Activated naive CD8-positive, alpha-beta T cell (primary cell): ENCODE measurements around the gene PTPN2.
"Not testable (repeated sequence)": the region's sequence is repeated elsewhere in the genome, so short reads cannot be mapped to it uniquely, and the experiment has no call there.

Experiments
- H3K27ac Mint-ChIP-seq: one replicate; pipeline ENCODE4 v1.8.0; 2021; ENCODE audit warnings: mixed read lengths
- H3K27me3 Mint-ChIP-seq: one replicate; pipeline ENCODE4 v1.8.0; 2021; ENCODE audit warnings: mixed read lengths
- H3K36me3 Mint-ChIP-seq: one replicate; pipeline ENCODE4 v1.8.0; 2021; ENCODE audit warnings: mixed read lengths
- H3K4me1 Mint-ChIP-seq: one replicate; pipeline ENCODE4 v1.8.0; 2021; ENCODE audit warnings: low read depth, mixed read lengths
- H3K4me3 Mint-ChIP-seq: one replicate; pipeline ENCODE4 v1.8.0; 2021; ENCODE audit warnings: mild to moderate bottlenecking, mixed read lengths
- H3K9me3 Mint-ChIP-seq: one replicate; pipeline ENCODE4 v1.8.0; 2021; ENCODE audit warnings: low read depth, mixed read lengths

PTPN2 gene

GRCh38 chr18:12880541-12880910 lies 3.5 kb downstream of the PTPN2 start:
- H3K9me3 Mint-ChIP-seq, result no peaks in the 10 kb centered on the region
- peaks cover 7% of the 10 kb centered on the region for H3K36me3 Mint-ChIP-seq
- H3K4me1 Mint-ChIP-seq, result peaks cover 66% of the 10 kb centered on the region
- no peaks in the 10 kb centered on the region for H3K27me3 Mint-ChIP-seq
- peak overlapping the region; percentile 93 for H3K4me3 Mint-ChIP-seq
- H3K27ac Mint-ChIP-seq, result peak overlapping the region; percentile 3

- Mint-ChIP-seq H3K27ac (peak overlapping the region; percentile 3), H3K4me3 (peak overlapping the region; percentile 93)
Observed at GRCh38 chr18:12879840-12880540, 4.0 kb downstream of the PTPN2 start.

GRCh38 chr18:12874992-12875391 lies 9.0 kb downstream of the PTPN2 start:
- H3K9me3 Mint-ChIP-seq, H3K36me3 Mint-ChIP-seq, H3K27ac Mint-ChIP-seq, H3K27me3 Mint-ChIP-seq, H3K4me3 Mint-ChIP-seq: not testable (repeated sequence)
- H3K4me1 Mint-ChIP-seq, result peaks cover 40% of the 10 kb centered on the region

More at GRCh38 chr18:12879840-12880540, 4.0 kb downstream of the PTPN2 start:
- H3K36me3 Mint-ChIP-seq, result peaks cover 7% of the 10 kb centered on the region
- H3K4me1 Mint-ChIP-seq, result peaks cover 62% of the 10 kb centered on the region
- no peaks in the 10 kb centered on the region for H3K27me3 Mint-ChIP-seq
- no peaks in the 10 kb centered on the region for H3K9me3 Mint-ChIP-seq

- H3K27me3 Mint-ChIP-seq, H3K4me3 Mint-ChIP-seq, H3K27ac Mint-ChIP-seq, H3K36me3 Mint-ChIP-seq, H3K9me3 Mint-ChIP-seq: not testable (repeated sequence)
- peaks cover 31% of the 10 kb centered on the region for H3K4me1 Mint-ChIP-seq
Observed at GRCh38 chr18:12873961-12874567, 10.0 kb downstream of the PTPN2 start.

- Mint-ChIP-seq H3K4me3 (peak overlapping the region; percentile 13), H3K36me3 (peaks cover 13% of the 10 kb centered on the region), H3K4me1 (peaks cover 32% of the 10 kb centered on the region), H3K27ac (peak overlapping the region; percentile 10), H3K9me3 (no peaks in the 10 kb centered on the region), H3K27me3 (no peaks in the 10 kb centered on the region)
Observed at GRCh38 chr18:12872408-12872807, 11.6 kb downstream of the PTPN2 start.

GRCh38 chr18:12868576-12868975 lies 15.5 kb downstream of the PTPN2 start:
- Mint-ChIP-seq H3K27ac (no peak overlapping the region), H3K4me3 (no peak overlapping the region), H3K36me3 (peaks cover 10% of the 10 kb centered on the region), H3K27me3 (no peaks in the 10 kb centered on the region), H3K4me1 (peaks cover 27% of the 10 kb centered on the region), H3K9me3 (no peaks in the 10 kb centered on the region)

GRCh38 chr18:12867441-12868123 lies 16.5 kb downstream of the PTPN2 start:
- no peaks in the 10 kb centered on the region for H3K9me3 Mint-ChIP-seq
- no peak overlapping the region for H3K27ac Mint-ChIP-seq
- no peaks in the 10 kb centered on the region for H3K27me3 Mint-ChIP-seq
- H3K4me3 Mint-ChIP-seq, result no peak overlapping the region
- H3K36me3 Mint-ChIP-seq, result peaks cover 9% of the 10 kb centered on the region
- H3K4me1 Mint-ChIP-seq, result peaks cover 34% of the 10 kb centered on the region

GRCh38 chr18:12863687-12864216 lies 20.3 kb downstream of the PTPN2 start:
- Mint-ChIP-seq H3K4me1 (peaks cover 53% of the 10 kb centered on the region), H3K36me3 (peaks cover 7% of the 10 kb centered on the region), H3K27me3 (no peaks in the 10 kb centered on the region), H3K27ac (no peak overlapping the region), H3K9me3 (no peaks in the 10 kb centered on the region), H3K4me3 (no peak overlapping the region)

- H3K4me1 Mint-ChIP-seq, result peaks cover 57% of the 10 kb centered on the region
- H3K27ac Mint-ChIP-seq, result no peak overlapping the region
- no peaks in the 10 kb centered on the region for H3K9me3 Mint-ChIP-seq
- H3K4me3 Mint-ChIP-seq, result no peak overlapping the region
- H3K27me3 Mint-ChIP-seq, result no peaks in the 10 kb centered on the region
- H3K36me3 Mint-ChIP-seq, result peaks cover 9% of the 10 kb centered on the region
Observed at GRCh38 chr18:12862874-12863482, 21.1 kb downstream of the PTPN2 start.

- no peaks in the 10 kb centered on the region for H3K27me3 Mint-ChIP-seq
- peaks cover 57% of the 10 kb centered on the region for H3K4me1 Mint-ChIP-seq
- no peak overlapping the region for H3K27ac Mint-ChIP-seq
- peaks cover 6% of the 10 kb centered on the region for H3K36me3 Mint-ChIP-seq
- H3K9me3 Mint-ChIP-seq, result no peaks in the 10 kb centered on the region
- H3K4me3 Mint-ChIP-seq, result no peak overlapping the region
Observed at GRCh38 chr18:12862467-12862866, 21.6 kb downstream of the PTPN2 start.

- Mint-ChIP-seq H3K27me3 (no peaks in the 10 kb centered on the region), H3K27ac (no peak overlapping the region)
Observed at GRCh38 chr18:12861637-12862036, 22.4 kb downstream of the PTPN2 start.

GRCh38 chr18:12860530-12860929 lies 23.5 kb downstream of the PTPN2 start:
- Mint-ChIP-seq H3K4me3 (no peak overlapping the region), H3K36me3 (peaks cover 5% of the 10 kb centered on the region), H3K9me3 (no peaks in the 10 kb centered on the region), H3K4me1 (peaks cover 66% of the 10 kb centered on the region), H3K27ac (no peak overlapping the region), H3K27me3 (no peaks in the 10 kb centered on the region)

More at GRCh38 chr18:12861637-12862036, 22.4 kb downstream of the PTPN2 start:
- peaks cover 61% of the 10 kb centered on the region for H3K4me1 Mint-ChIP-seq
- no peak overlapping the region for H3K4me3 Mint-ChIP-seq
- H3K36me3 Mint-ChIP-seq, result peaks cover 5% of the 10 kb centered on the region
- no peaks in the 10 kb centered on the region for H3K9me3 Mint-ChIP-seq

GRCh38 chr18:12858991-12859390 lies 25.0 kb downstream of the PTPN2 start:
- Mint-ChIP-seq H3K4me1 (peaks cover 69% of the 10 kb centered on the region), H3K9me3 (no peaks in the 10 kb centered on the region), H3K27me3 (no peaks in the 10 kb centered on the region), H3K36me3 (peaks cover 14% of the 10 kb centered on the region), H3K27ac (peak overlapping the region; percentile 46), H3K4me3 (no peak overlapping the region)

GRCh38 chr18:12857991-12858544 lies 26.0 kb downstream of the PTPN2 start:
- peaks cover 67% of the 10 kb centered on the region for H3K4me1 Mint-ChIP-seq
- peaks cover 14% of the 10 kb centered on the region for H3K36me3 Mint-ChIP-seq
- H3K27me3 Mint-ChIP-seq, result no peaks in the 10 kb centered on the region
- H3K9me3 Mint-ChIP-seq, result no peaks in the 10 kb centered on the region
- H3K4me3 Mint-ChIP-seq, result peak overlapping the region; percentile 17
- peak overlapping the region; percentile 22 for H3K27ac Mint-ChIP-seq
